A549 (cell line): ENCODE results near the gene MINAR2.

Source experiments
- CEBPB ChIP-seq, 2 experiments: fragments of >200 bp in 1 of 2; sonication (Bioruptor Twin) in 1 of 2; formaldehyde crosslinking in 1 of 2; IDR thresholded peaks; 2 replicates each; pipeline ENCODE4 v1.6.1; 2012 to 2016
- CHD2 ChIP-seq: fragments of 150-350 bp; IDR thresholded peaks from 2 replicates; pipeline ENCODE4 v1.6.1; 2014; ENCODE audit warnings: low read length; ENCODE audit not compliant: partially characterized antibody
- CTCF ChIP-seq: fragments of >200 bp; sonication (Bioruptor Twin); formaldehyde crosslinking; IDR thresholded peaks from 3 replicates; pipeline ENCODE4 v1.5.1; 2016
- ELK1 ChIP-seq: fragments of 150-350 bp; IDR thresholded peaks from 2 replicates; pipeline ENCODE4 v1.6.1; 2014; ENCODE audit warnings: low read depth, mild to moderate bottlenecking, low read length
- MAZ ChIP-seq: fragments of 150-350 bp; IDR thresholded peaks from 2 replicates; pipeline ENCODE4 v1.6.1; 2014; ENCODE audit warnings: antibody characterized with exemption, low read depth, low read length, borderline replicate concordance
- RNF2 ChIP-seq: fragments of 200-600 bp; sonication (generic); IDR thresholded peaks from 2 replicates; pipeline ENCODE4 v1.6.1; 2016; ENCODE audit warnings: low read depth, mild to moderate bottlenecking, antibody characterized with exemption, moderate library complexity, borderline replicate concordance

- TF ChIP-seq CHD2 (no peak), CTCF (no peak), ELK1 (no peak), MAZ (no peak), RNF2 (no peak), CEBPB (IDR thresholded peaks at IDR 0.05) (no peak)
Measured at GRCh38 chr5:129746876-129747275, 1.0 kb upstream of the MINAR2 start.
